ENCODE measurements around the gene SLC46A2. TPM values are rescaled to one million over a fixed set of nuclear protein-coding genes. Genes with fewer than 3 reads are reported as not detected.

Gene SLC46A2
- polyA plus RNA-seq, 1 donor from 2014 or later, result not detected

DNA sequence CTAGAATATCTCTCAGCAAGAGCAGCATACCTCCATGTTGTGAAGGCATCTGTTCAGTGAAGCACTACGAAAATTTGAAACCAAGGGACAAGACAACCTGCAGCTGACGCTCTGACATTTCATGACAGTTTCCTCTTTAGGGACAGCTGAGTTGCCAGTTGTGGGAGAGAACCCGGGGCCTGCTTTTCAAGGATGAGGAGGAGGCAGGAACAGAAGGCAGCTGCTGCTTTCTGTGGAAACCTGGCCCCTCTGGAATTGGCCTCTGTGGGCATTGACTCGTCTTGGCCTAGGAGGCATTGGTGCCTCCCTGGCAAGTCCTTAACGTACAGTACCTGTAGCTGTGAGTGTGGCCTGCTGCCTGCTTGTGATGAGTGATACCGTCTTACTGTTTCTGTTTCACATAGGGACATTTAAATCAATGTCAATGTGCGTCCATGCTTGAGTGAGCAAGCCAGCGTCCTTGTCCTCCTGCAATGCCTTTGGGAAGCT lies 21.6 kb downstream of the SLC46A2 start:
- Histone ChIP-seq H3K4me3 (ENCODE audit: low read length) (no peak overlapping the region), H2AFZ (ENCODE audit: low read depth, low read length) (no peak overlapping the region), H3K9me2 (ENCODE audit: insufficient read depth, low read length) (no peaks in the 10 kb centered on the region), H3K27me3 (ENCODE audit: insufficient read depth, low read depth, low read length) (no peaks in the 10 kb centered on the region), H3F3A (ENCODE audit: insufficient read depth, low read length, poor library complexity, severe bottlenecking) (no peaks in the 10 kb centered on the region), H4K20me1 (ENCODE audit: insufficient read depth) (no peaks in the 10 kb centered on the region), H3K27ac (ENCODE audit: low read length) (no peak overlapping the region), H3K36me3 (ENCODE audit: insufficient read depth, low read length) (no peaks in the 10 kb centered on the region), H3K9ac (ENCODE audit: low read length) (no peak overlapping the region), H3K9me3 (ENCODE audit: low read length) (no peaks in the 10 kb centered on the region), H3K79me2 (replicated peaks; ENCODE audit: insufficient read depth, low read length) (no peaks in the 10 kb centered on the region), H3K4me2 (ENCODE audit: low read length) (no peak overlapping the region)
- TF ChIP-seq TAF1 (IDR thresholded peaks at IDR 0.05; ENCODE audit: low read depth) (no peak), EP300 (conservative IDR thresholded peaks at IDR 0.05; ENCODE audit: poor library complexity, severe bottlenecking) (no peak), RAD21 (conservative IDR thresholded peaks at IDR 0.05) (no peak), POLR2AphosphoS5 (IDR thresholded peaks at IDR 0.05) (no peak), SMC3 (conservative IDR thresholded peaks at IDR 0.05; ENCODE audit: poor library complexity) (no peak), MXI1 (conservative IDR thresholded peaks at IDR 0.05; ENCODE audit: poor library complexity, severe bottlenecking) (no peak), EZH2 (IDR thresholded peaks at IDR 0.05; ENCODE audit: borderline replicate concordance, insufficient read depth, low read length, poor library complexity, severe bottlenecking) (no peak)
- TF ChIP-seq, protein P1, sequence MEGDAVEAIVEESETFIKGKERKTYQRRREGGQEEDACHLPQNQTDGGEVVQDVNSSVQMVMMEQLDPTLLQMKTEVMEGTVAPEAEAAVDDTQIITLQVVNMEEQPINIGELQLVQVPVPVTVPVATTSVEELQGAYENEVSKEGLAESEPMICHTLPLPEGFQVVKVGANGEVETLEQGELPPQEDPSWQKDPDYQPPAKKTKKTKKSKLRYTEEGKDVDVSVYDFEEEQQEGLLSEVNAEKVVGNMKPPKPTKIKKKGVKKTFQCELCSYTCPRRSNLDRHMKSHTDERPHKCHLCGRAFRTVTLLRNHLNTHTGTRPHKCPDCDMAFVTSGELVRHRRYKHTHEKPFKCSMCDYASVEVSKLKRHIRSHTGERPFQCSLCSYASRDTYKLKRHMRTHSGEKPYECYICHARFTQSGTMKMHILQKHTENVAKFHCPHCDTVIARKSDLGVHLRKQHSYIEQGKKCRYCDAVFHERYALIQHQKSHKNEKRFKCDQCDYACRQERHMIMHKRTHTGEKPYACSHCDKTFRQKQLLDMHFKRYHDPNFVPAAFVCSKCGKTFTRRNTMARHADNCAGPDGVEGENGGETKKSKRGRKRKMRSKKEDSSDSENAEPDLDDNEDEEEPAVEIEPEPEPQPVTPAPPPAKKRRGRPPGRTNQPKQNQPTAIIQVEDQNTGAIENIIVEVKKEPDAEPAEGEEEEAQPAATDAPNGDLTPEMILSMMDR (IDR thresholded peaks at IDR 0.05; ENCODE audit: poor library complexity, severe bottlenecking), result no peak
- TF ChIP-seq, protein P2, sequence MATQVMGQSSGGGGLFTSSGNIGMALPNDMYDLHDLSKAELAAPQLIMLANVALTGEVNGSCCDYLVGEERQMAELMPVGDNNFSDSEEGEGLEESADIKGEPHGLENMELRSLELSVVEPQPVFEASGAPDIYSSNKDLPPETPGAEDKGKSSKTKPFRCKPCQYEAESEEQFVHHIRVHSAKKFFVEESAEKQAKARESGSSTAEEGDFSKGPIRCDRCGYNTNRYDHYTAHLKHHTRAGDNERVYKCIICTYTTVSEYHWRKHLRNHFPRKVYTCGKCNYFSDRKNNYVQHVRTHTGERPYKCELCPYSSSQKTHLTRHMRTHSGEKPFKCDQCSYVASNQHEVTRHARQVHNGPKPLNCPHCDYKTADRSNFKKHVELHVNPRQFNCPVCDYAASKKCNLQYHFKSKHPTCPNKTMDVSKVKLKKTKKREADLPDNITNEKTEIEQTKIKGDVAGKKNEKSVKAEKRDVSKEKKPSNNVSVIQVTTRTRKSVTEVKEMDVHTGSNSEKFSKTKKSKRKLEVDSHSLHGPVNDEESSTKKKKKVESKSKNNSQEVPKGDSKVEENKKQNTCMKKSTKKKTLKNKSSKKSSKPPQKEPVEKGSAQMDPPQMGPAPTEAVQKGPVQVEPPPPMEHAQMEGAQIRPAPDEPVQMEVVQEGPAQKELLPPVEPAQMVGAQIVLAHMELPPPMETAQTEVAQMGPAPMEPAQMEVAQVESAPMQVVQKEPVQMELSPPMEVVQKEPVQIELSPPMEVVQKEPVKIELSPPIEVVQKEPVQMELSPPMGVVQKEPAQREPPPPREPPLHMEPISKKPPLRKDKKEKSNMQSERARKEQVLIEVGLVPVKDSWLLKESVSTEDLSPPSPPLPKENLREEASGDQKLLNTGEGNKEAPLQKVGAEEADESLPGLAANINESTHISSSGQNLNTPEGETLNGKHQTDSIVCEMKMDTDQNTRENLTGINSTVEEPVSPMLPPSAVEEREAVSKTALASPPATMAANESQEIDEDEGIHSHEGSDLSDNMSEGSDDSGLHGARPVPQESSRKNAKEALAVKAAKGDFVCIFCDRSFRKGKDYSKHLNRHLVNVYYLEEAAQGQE (IDR thresholded peaks at IDR 0.05; ENCODE audit: borderline replicate concordance), result no peak

DNA sequence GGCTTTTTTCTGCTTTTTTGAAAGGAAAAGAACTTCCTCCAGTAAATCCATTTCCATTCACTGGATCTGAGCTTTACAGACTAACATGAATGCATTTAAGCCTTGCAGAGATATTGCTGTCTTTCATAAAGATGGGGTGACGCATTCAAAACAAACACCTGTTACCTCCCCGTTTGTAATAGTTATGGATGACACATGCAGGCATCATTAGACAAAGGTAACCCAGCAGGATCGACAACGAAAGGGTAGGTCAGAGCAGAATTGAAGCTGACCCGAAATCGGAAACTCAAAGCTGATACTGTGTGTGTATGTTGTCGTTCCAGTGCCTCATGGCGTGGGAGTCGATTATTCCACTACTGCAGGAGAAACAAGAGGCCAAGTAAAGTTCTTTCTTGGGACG lies 22.2 kb downstream of the SLC46A2 start:
- Histone ChIP-seq H3F3A (ENCODE audit: insufficient read depth, low read length, poor library complexity, severe bottlenecking) (no peaks in the 10 kb centered on the region), H3K36me3 (ENCODE audit: insufficient read depth, low read length) (no peaks in the 10 kb centered on the region), H3K27ac (ENCODE audit: low read length) (no peak overlapping the region), H3K27me3 (ENCODE audit: insufficient read depth, low read depth, low read length) (no peaks in the 10 kb centered on the region), H3K9me2 (ENCODE audit: insufficient read depth, low read length) (no peaks in the 10 kb centered on the region), H3K79me2 (replicated peaks; ENCODE audit: insufficient read depth, low read length) (no peaks in the 10 kb centered on the region), H3K9ac (ENCODE audit: low read length) (no peak overlapping the region), H3K9me3 (ENCODE audit: low read length) (no peaks in the 10 kb centered on the region), H2AFZ (ENCODE audit: low read depth, low read length) (no peak overlapping the region), H3K4me3 (ENCODE audit: low read length) (no peak overlapping the region), H3K4me2 (ENCODE audit: low read length) (no peak overlapping the region), H4K20me1 (ENCODE audit: insufficient read depth) (no peaks in the 10 kb centered on the region)
- TF ChIP-seq, protein P2 (IDR thresholded peaks at IDR 0.05; ENCODE audit: borderline replicate concordance), result no peak
- TF ChIP-seq RAD21 (conservative IDR thresholded peaks at IDR 0.05) (no peak), EZH2 (IDR thresholded peaks at IDR 0.05; ENCODE audit: borderline replicate concordance, insufficient read depth, low read length, poor library complexity, severe bottlenecking) (no peak), TAF1 (IDR thresholded peaks at IDR 0.05; ENCODE audit: low read depth) (no peak), SMC3 (conservative IDR thresholded peaks at IDR 0.05; ENCODE audit: poor library complexity) (no peak), MXI1 (conservative IDR thresholded peaks at IDR 0.05; ENCODE audit: poor library complexity, severe bottlenecking) (no peak)

Data from neural cell (in vitro differentiated cells).